Erythroblast (primary cell): ENCODE data around the gene ARHGDIB.

Source experiments
- GATA1 ChIP-seq: IDR thresholded peaks from 2 replicates; pipeline ENCODE4 v1.6.1; 2011; ENCODE audit warnings: low read depth, mild to moderate bottlenecking, control low read depth, low read length, moderate library complexity
- POLR2A ChIP-seq: IDR thresholded peaks from 2 replicates; pipeline ENCODE4 v1.6.1; 2011; ENCODE audit warnings: mild to moderate bottlenecking, low read length

- no peak for TF ChIP-seq POLR2A
- TF ChIP-seq GATA1, result no peak
These were observed 28.4 kb upstream of the ARHGDIB start for GRCh38 chr12:14989790-14990189.
